Parathyroid adenoma (tissue), 2 donors: ENCODE data around the gene C9orf40.

ENCODE experiments used
- H2AFZ ChIP-seq: fragments of 300-600 bp; sonication (generic); one replicate; pipeline ENCODE4 v1.7.0; 2017; ENCODE audit warnings: antibody characterized with exemption, mild to moderate bottlenecking
- H3K27ac ChIP-seq: fragments of 300-600 bp; sonication (generic); one replicate; pipeline ENCODE4 v1.7.0; 2017
- H3K27me3 ChIP-seq: fragments of 300-600 bp; sonication (generic); one replicate; pipeline ENCODE4 v1.7.0; 2017; ENCODE audit warnings: low read length; ENCODE audit not compliant: control insufficient read depth, insufficient read depth
- H3K36me3 ChIP-seq: fragments of 300-600 bp; sonication (generic); one replicate; pipeline ENCODE4 v1.7.0; 2017; ENCODE audit warnings: low read length; ENCODE audit not compliant: control insufficient read depth, insufficient read depth
- H3K4me1 ChIP-seq: fragments of 300-600 bp; sonication (generic); one replicate; pipeline ENCODE4 v1.7.0; 2017; ENCODE audit warnings: control low read depth
- H3K4me2 ChIP-seq: fragments of 300-600 bp; sonication (generic); one replicate; pipeline ENCODE4 v1.7.0; 2017; ENCODE audit warnings: low read length
- H3K4me3 ChIP-seq: fragments of 300-600 bp; sonication (generic); one replicate; pipeline ENCODE4 v1.7.0; 2017; ENCODE audit warnings: low read depth, low read length
- H3K79me2 ChIP-seq: fragments of 300-600 bp; sonication (generic); one replicate; pipeline ENCODE4 v1.7.0; 2017; ENCODE audit warnings: control low read depth
- H3K9ac ChIP-seq: fragments of 300-600 bp; sonication (generic); one replicate; pipeline ENCODE4 v1.7.0; 2017; ENCODE audit warnings: mild to moderate bottlenecking
- H3K9me3 ChIP-seq: fragments of 300-600 bp; sonication (generic); one replicate; pipeline ENCODE4 v1.7.0; 2017; ENCODE audit warnings: low read length; ENCODE audit not compliant: control insufficient read depth
- TF ChIP-seq, protein P1 (sequence below): fragments of 300-600 bp; sonication (generic); IDR thresholded peaks from one replicate; pipeline ENCODE4 v1.7.0; 2017; ENCODE audit warnings: antibody characterized with exemption, mild to moderate bottlenecking
- donor health status: primary hyperparathyroidism.

C9orf40 gene

DNA sequence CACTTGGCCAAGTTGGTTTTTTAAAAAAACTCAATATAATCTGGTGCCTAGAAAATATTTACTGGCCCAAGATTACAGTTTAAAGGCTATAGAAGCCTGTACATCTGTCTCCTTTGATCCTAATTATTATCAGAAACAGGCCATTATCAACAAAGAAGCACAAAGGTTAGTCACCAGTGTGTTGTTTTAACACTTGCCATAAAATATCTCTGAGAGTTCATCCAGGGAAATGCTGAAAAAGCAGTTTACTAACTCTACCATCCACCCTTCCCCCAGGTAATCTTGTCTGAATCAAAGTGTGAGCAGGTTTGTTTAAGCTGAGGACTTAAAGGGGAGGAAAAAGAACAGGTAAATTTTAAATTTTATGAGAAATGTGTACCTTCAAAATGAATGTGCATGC lies 51.7 kb downstream of the C9orf40 start:
- no peak overlapping the region for H3K4me2 ChIP-seq
- H3K9me3 ChIP-seq, result no peaks in the 10 kb centered on the region
- no peaks in the 10 kb centered on the region for H3K36me3 ChIP-seq
- H3K4me1 ChIP-seq, result no peaks in the 10 kb centered on the region
- no peaks in the 10 kb centered on the region for H3K79me2 ChIP-seq
- no peak overlapping the region for H3K4me3 ChIP-seq
- TF ChIP-seq, protein P1, sequence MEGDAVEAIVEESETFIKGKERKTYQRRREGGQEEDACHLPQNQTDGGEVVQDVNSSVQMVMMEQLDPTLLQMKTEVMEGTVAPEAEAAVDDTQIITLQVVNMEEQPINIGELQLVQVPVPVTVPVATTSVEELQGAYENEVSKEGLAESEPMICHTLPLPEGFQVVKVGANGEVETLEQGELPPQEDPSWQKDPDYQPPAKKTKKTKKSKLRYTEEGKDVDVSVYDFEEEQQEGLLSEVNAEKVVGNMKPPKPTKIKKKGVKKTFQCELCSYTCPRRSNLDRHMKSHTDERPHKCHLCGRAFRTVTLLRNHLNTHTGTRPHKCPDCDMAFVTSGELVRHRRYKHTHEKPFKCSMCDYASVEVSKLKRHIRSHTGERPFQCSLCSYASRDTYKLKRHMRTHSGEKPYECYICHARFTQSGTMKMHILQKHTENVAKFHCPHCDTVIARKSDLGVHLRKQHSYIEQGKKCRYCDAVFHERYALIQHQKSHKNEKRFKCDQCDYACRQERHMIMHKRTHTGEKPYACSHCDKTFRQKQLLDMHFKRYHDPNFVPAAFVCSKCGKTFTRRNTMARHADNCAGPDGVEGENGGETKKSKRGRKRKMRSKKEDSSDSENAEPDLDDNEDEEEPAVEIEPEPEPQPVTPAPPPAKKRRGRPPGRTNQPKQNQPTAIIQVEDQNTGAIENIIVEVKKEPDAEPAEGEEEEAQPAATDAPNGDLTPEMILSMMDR, result no peak
- H2AFZ ChIP-seq, result no peak overlapping the region
- no peaks in the 10 kb centered on the region for H3K27me3 ChIP-seq
- no peak overlapping the region for H3K9ac ChIP-seq
- H3K27ac ChIP-seq, result no peak overlapping the region
